ENCODE measurements around the gene MEX3B.

DNA sequence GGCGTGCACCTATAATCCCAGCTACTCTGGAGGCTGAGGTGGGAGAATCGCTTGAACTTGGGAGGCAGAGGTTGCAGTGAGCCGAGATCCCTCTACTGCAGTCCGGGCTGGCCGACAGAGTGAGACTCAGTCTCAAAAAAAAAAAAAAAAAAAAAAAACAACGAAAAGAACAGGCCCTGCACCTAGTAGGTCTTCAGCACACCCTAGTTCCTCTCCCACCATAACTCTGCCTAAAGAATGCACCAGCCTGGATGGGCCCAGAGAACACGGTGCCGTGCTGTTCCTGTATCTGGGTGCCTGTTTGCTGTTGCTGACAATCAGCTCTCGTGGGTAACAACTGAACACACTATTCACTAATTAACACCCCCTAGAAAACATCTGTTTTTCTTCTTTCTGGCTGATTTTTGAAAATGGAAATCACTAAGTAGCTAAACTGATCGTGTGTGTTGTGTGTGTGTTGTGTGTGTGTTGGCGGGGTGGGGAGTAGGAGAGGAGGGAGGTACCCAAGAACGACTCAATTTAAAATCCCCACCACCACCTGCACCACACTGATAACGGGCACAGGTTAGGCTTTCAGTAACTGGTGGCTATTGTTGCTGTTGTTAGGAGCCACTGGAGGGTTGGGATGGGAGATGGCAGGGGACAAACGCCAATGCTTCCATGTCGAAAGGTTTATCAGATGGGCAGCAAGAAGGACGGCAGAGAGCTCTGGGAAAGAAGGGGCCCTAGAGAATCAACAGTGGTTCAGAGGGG, 40.6 kb upstream of the MEX3B start:
- TF ChIP-seq, protein P1, sequence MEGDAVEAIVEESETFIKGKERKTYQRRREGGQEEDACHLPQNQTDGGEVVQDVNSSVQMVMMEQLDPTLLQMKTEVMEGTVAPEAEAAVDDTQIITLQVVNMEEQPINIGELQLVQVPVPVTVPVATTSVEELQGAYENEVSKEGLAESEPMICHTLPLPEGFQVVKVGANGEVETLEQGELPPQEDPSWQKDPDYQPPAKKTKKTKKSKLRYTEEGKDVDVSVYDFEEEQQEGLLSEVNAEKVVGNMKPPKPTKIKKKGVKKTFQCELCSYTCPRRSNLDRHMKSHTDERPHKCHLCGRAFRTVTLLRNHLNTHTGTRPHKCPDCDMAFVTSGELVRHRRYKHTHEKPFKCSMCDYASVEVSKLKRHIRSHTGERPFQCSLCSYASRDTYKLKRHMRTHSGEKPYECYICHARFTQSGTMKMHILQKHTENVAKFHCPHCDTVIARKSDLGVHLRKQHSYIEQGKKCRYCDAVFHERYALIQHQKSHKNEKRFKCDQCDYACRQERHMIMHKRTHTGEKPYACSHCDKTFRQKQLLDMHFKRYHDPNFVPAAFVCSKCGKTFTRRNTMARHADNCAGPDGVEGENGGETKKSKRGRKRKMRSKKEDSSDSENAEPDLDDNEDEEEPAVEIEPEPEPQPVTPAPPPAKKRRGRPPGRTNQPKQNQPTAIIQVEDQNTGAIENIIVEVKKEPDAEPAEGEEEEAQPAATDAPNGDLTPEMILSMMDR (IDR thresholded peaks at IDR 0.05) = no peak
- no peak for TF ChIP-seq POLR2A (IDR thresholded peaks at IDR 0.05)
